HEK293T (cell line): ENCODE measurements around the gene STK25.

ENCODE experiments used
- CTCF ChIA-PET: fragments of 350-600 bp; formaldehyde crosslinking; extraction: SDS; loops from one replicate; lab custom pipeline; 2021; ENCODE audit warnings: antibody characterized with exemption, inconsistent platforms; lab: Yijun Ruan, JAX
- POLR2A ChIA-PET: fragments of 350-600 bp; formaldehyde crosslinking; extraction: SDS; loops from one replicate; lab custom pipeline; 2020; ENCODE audit warnings: antibody characterized with exemption, inconsistent platforms; lab: Yijun Ruan, JAX
- DNase-seq: peaks from one replicate; pipeline ENCODE4 v3.0.0; 2012; ENCODE audit warnings: mixed read lengths; ENCODE audit errors: extremely low spot score
- ARNT ChIP-seq: fragments of 450-650 bp; IDR thresholded peaks from 2 replicates; pipeline ENCODE4 v1.6.1; 2017; ENCODE audit warnings: mild to moderate bottlenecking
- BHLHE40 ChIP-seq: fragments of 450-650 bp; IDR thresholded peaks from 2 replicates; pipeline ENCODE4 v1.6.1; 2016; ENCODE audit warnings: mild to moderate bottlenecking, moderate library complexity, borderline replicate concordance
- CTBP1 ChIP-seq: fragments of 450-650 bp; IDR thresholded peaks from 2 replicates; pipeline ENCODE4 v1.6.1; 2016; ENCODE audit warnings: borderline replicate concordance
- ELF4 ChIP-seq: fragments of 450-650 bp; IDR thresholded peaks from 2 replicates; pipeline ENCODE4 v1.6.1; 2017; ENCODE audit warnings: antibody characterized with exemption
- FOXA1 ChIP-seq: fragments of 450-650 bp; IDR thresholded peaks from 2 replicates; pipeline ENCODE4 v1.6.1; 2016; ENCODE audit warnings: mild to moderate bottlenecking
- FOXK2 ChIP-seq: fragments of 450-650 bp; IDR thresholded peaks from 2 replicates; pipeline ENCODE4 v1.6.1; 2016; ENCODE audit warnings: mild to moderate bottlenecking
- FOXM1 ChIP-seq: fragments of 450-650 bp; IDR thresholded peaks from 2 replicates; pipeline ENCODE4 v1.6.1; 2017; ENCODE audit warnings: mild to moderate bottlenecking, borderline replicate concordance
- HDGF ChIP-seq: fragments of 450-650 bp; IDR thresholded peaks from 2 replicates; pipeline ENCODE4 v1.6.1; 2017; ENCODE audit warnings: antibody characterized with exemption, borderline replicate concordance
- L3MBTL2 ChIP-seq: fragments of 450-650 bp; conservative IDR thresholded peaks from 2 replicates; pipeline ENCODE4 v1.6.1; 2016; ENCODE audit warnings: mild to moderate bottlenecking
- LEF1 ChIP-seq: fragments of 450-650 bp; IDR thresholded peaks from 2 replicates; pipeline ENCODE4 v1.6.1; 2017; ENCODE audit warnings: mild to moderate bottlenecking, borderline replicate concordance
- NFRKB ChIP-seq: fragments of 450-650 bp; IDR thresholded peaks from 2 replicates; pipeline ENCODE4 v1.6.1; 2016; ENCODE audit warnings: mild to moderate bottlenecking, moderate library complexity
- PKNOX1 ChIP-seq: fragments of 450-650 bp; IDR thresholded peaks from 2 replicates; pipeline ENCODE4 v1.6.1; 2016
- SP1 ChIP-seq: fragments of 450-650 bp; IDR thresholded peaks from 2 replicates; pipeline ENCODE4 v1.6.1; 2017
- SUZ12 ChIP-seq: fragments of 450-650 bp; IDR thresholded peaks from 2 replicates; pipeline ENCODE4 v1.6.1; 2016; ENCODE audit warnings: mild to moderate bottlenecking
- TARDBP ChIP-seq: fragments of 450-650 bp; IDR thresholded peaks from 2 replicates; pipeline ENCODE4 v1.6.1; 2016
- ZNF384 ChIP-seq: fragments of 450-650 bp; IDR thresholded peaks from 2 replicates; pipeline ENCODE4 v1.6.1; 2016

STK25 gene

GRCh38 chr2:241505781-241506201 is 2.6 kb downstream of the STK25 start:
- DNase-seq, result no peak
- ChIA-PET CTCF (no interaction called here), POLR2A (interaction anchor here (0.6 kb wide), 1 partner anchor 190 kb away, joined by 3 read pairs; the partner anchor contains the start of genes HDLBP and SEPTIN2)
- TF ChIP-seq LEF1 (no peak), HDGF (no peak), PKNOX1 (no peak), ELF4 (no peak), FOXA1 (no peak), ARNT (no peak), SP1 (no peak), L3MBTL2 (no peak), TARDBP (no peak), SUZ12 (no peak), ZNF384 (no peak), CTBP1 (no peak), FOXM1 (no peak), NFRKB (no peak), BHLHE40 (no peak), FOXK2 (no peak)

DNA sequence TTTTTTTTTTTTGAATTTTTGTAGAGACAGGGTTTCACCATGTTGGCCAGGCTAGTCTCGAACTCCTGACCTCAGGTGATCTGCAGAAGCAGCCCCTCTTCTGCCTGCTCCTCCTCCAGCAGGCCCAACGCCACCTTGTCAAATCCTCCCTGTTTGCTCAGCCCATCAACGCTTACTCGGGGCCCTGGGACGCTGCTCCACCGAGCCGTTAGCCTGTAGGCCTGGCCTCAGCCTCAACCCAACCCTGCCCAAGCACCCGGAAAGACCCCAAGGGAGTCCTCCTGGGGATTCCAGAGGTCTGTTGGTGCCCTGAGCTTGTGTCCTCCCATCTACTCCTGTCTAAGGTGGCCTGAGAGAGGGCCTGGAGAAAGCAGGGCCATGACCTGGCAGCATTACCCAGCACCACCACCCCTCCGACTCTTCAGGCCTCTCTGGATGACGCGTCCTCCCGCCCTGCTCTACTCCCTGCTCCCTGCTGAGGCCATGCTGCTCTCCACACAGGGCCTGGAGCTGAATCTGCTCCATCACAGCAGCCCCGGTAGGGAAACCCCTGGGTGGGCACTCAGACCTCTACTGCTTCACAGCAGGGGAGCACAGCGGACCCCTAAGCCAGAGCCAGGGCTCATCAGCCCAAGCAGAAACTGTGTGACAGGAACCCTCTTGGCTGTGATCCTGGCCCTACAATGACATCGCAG is 3.2 kb downstream of the STK25 start:
- DNase-seq, result no peak
- ChIA-PET CTCF (no interaction called here), POLR2A (no interaction called here)
- no peak for TF ChIP-seq TARDBP

GRCh38 chr2:241503776-241504392 is 4.5 kb downstream of the STK25 start:
- no peak for DNase-seq
- CTCF ChIA-PET, result interaction anchor here (0.6 kb wide), 1 partner anchor 93 kb away, joined by 3 read pairs; no protein-coding TSS in a partner anchor
- POLR2A ChIA-PET, result no interaction called here
- TF ChIP-seq FOXK2 (no peak), SP1 (no peak), CTBP1 (no peak), FOXM1 (no peak), HDGF (no peak), LEF1 (no peak), SUZ12 (no peak), NFRKB (no peak), PKNOX1 (no peak), ELF4 (no peak), FOXA1 (no peak), ZNF384 (no peak), BHLHE40 (no peak), TARDBP (no peak), L3MBTL2 (no peak), ARNT (no peak)

- no peak for TF ChIP-seq LEF1
- TF ChIP-seq ARNT, result no peak
- no peak for TF ChIP-seq NFRKB
- no peak for TF ChIP-seq SUZ12
- TF ChIP-seq BHLHE40, result no peak
- no peak for TF ChIP-seq CTBP1
- TF ChIP-seq SP1, result no peak
- TF ChIP-seq ELF4, result no peak
- no peak for TF ChIP-seq FOXM1
- TF ChIP-seq FOXK2, result no peak
- TF ChIP-seq HDGF, result no peak
- TF ChIP-seq L3MBTL2, result no peak
- TF ChIP-seq FOXA1, result no peak
- CTCF ChIA-PET, result interaction anchor here (1.0 kb wide), 1 partner anchor 108 kb away, joined by 3 read pairs; no protein-coding TSS in a partner anchor
- POLR2A ChIA-PET, result no interaction called here
- no peak for DNase-seq
Observed at GRCh38 chr2:241502281-241502680, 6.1 kb downstream of the STK25 start.

DNA sequence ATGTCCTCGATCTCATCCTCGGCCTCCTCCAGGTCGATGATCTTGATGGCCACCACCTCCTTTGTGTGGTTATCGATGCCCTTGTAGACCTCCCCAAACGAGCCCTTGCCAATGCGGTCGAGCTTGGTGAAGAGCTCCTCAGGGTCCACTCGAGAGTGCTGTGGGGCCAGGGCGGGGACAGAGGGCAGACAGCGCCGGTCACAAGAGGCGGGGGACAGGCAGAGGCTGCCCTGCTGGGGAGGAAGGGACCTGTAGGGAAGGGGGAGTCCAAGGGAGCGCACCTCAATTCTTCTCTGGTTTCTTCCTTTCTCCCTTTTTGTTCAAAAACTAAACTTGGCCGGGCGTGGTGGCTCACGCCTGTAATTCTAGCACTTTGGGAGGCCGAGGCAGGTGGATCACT is 6.8 kb downstream of the STK25 start:
- POLR2A ChIA-PET, result no interaction called here
- no peak for DNase-seq

DNA sequence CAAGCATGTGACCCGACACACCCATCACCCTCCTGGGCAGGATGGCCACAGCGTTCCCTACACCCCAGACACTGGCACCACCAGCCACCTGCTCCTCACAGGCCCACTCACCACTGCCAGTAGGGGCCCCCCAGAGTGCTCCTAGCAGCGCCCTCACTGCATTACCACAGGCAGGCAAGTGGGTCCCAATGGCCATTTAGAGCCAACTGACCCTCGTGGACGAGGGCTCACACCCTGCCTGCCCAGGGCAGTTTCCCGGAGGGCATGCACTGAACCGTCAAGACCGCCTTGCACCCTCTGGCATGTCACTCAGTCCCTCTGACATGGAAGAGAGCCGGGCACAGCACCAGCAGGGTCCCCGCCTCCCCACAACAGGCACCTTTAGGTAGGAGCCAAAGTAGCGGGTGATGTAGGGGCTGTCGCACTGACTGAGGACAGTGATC is 7.3 kb downstream of the STK25 start:
- no peak for DNase-seq
- CTCF ChIA-PET, result no interaction called here
- POLR2A ChIA-PET, result no interaction called here
- TF ChIP-seq FOXA1 (no peak), L3MBTL2 (no peak), ELF4 (no peak), SUZ12 (no peak), BHLHE40 (no peak), NFRKB (no peak), HDGF (no peak), SP1 (no peak), TARDBP (no peak), ZNF384 (no peak), FOXM1 (no peak), LEF1 (no peak), ARNT (no peak), PKNOX1 (no peak), FOXK2 (no peak), CTBP1 (no peak)

More for the DNA sequence above, 6.8 kb downstream of the STK25 start:
- TF ChIP-seq BHLHE40 (no peak), TARDBP (no peak)
- CTCF ChIA-PET, result no interaction called here
